Testis (tissue), 2 donors: ENCODE data around the gene FBXO44.

Experiments
- CTCF ChIP-seq, 3 experiments: fragments of 450-650 bp in 2 of 3; fragments of 200-600 bp in 1 of 3; sonication (generic) in 1 of 3; IDR thresholded peaks; one replicate each; pipeline ENCODE4 v1.5.1; 2016 to 2019; ENCODE audit warnings: antibody characterized with exemption in 3 of 3, mild to moderate bottlenecking in 2 of 3, moderate library complexity in 1 of 3
- POLR2A ChIP-seq: fragments of 450-650 bp; IDR thresholded peaks from one replicate; pipeline ENCODE4 v1.6.1; 2017; ENCODE audit warnings: antibody characterized with exemption, mild to moderate bottlenecking, moderate library complexity

- TF ChIP-seq CTCF (IDR thresholded peaks at IDR 0.05) (no peak), POLR2A (no peak)
Measured at GRCh38 chr1:11693917-11694316, 39.2 kb downstream of the FBXO44 start.
